ENCODE measurements around the gene TBC1D8. TPM values are rescaled to one million over a fixed set of nuclear protein-coding genes. Genes with fewer than 3 reads are reported as not detected.

Gene TBC1D8
- total and polyA plus RNA-seq, 2 experiments from 2014 or later, result 18.0 to 36.9 TPM

- TF ChIP-seq, protein P1, sequence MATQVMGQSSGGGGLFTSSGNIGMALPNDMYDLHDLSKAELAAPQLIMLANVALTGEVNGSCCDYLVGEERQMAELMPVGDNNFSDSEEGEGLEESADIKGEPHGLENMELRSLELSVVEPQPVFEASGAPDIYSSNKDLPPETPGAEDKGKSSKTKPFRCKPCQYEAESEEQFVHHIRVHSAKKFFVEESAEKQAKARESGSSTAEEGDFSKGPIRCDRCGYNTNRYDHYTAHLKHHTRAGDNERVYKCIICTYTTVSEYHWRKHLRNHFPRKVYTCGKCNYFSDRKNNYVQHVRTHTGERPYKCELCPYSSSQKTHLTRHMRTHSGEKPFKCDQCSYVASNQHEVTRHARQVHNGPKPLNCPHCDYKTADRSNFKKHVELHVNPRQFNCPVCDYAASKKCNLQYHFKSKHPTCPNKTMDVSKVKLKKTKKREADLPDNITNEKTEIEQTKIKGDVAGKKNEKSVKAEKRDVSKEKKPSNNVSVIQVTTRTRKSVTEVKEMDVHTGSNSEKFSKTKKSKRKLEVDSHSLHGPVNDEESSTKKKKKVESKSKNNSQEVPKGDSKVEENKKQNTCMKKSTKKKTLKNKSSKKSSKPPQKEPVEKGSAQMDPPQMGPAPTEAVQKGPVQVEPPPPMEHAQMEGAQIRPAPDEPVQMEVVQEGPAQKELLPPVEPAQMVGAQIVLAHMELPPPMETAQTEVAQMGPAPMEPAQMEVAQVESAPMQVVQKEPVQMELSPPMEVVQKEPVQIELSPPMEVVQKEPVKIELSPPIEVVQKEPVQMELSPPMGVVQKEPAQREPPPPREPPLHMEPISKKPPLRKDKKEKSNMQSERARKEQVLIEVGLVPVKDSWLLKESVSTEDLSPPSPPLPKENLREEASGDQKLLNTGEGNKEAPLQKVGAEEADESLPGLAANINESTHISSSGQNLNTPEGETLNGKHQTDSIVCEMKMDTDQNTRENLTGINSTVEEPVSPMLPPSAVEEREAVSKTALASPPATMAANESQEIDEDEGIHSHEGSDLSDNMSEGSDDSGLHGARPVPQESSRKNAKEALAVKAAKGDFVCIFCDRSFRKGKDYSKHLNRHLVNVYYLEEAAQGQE (IDR thresholded peaks at IDR 0.05; ENCODE audit: unreplicated experiment), result no peak
- TF ChIP-seq NANOG (IDR thresholded peaks at IDR 0.05; ENCODE audit: borderline replicate concordance), result no peak
- no peak for TF ChIP-seq EZH2phosphoT487 (IDR thresholded peaks at IDR 0.05; ENCODE audit: unreplicated experiment)
- TF ChIP-seq ZNF331 (CRISPR knock-in tag; IDR thresholded peaks at IDR 0.05; ENCODE audit: low read depth), result no peak
- TF ChIP-seq STAT1 (IDR thresholded peaks at IDR 0.05; ENCODE audit: unreplicated experiment), result no peak
- no peak for TF ChIP-seq CREB1 (CRISPR knock-in tag; IDR thresholded peaks at IDR 0.05; ENCODE audit: low read depth)
- no peak for TF ChIP-seq CTCF (conservative IDR thresholded peaks at IDR 0.05; ENCODE audit: low read depth in 2 of 2)
- TF ChIP-seq, protein P2, sequence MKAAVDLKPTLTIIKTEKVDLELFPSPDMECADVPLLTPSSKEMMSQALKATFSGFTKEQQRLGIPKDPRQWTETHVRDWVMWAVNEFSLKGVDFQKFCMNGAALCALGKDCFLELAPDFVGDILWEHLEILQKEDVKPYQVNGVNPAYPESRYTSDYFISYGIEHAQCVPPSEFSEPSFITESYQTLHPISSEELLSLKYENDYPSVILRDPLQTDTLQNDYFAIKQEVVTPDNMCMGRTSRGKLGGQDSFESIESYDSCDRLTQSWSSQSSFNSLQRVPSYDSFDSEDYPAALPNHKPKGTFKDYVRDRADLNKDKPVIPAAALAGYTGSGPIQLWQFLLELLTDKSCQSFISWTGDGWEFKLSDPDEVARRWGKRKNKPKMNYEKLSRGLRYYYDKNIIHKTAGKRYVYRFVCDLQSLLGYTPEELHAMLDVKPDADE (IDR thresholded peaks at IDR 0.05), result no peak
- no peak for TF ChIP-seq EZH2 (IDR thresholded peaks at IDR 0.05; ENCODE audit: low read depth, unreplicated experiment)
- TF ChIP-seq POLR2AphosphoS5 (IDR thresholded peaks at IDR 0.05; ENCODE audit: low read depth), result no peak
- no peak for TF ChIP-seq JUNB (IDR thresholded peaks at IDR 0.05; ENCODE audit: unreplicated experiment)
Measured at GRCh38 chr2:101123795-101124471, 27.2 kb downstream of the TBC1D8 start (continued).

DNA sequence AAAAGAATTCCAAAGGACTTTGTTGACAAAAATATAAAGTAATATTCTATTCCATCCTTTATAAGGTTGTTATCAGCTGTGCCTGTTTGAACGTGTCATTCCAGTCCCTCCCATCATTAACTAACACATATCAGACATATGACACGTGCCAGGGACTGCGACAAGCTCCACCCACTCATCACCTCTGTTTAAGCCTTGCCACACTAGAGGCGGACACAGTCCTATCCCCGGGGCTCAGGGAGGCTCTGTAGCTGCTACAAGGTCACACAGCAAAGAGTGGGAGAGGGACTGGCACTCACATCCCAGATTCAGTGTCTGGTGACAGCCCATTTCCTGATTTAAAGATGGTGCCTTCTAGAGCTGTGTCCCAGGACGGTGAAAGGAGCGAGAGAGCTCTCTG is 30.0 kb downstream of the TBC1D8 start:
- Histone ChIP-seq H3K27me3 (ENCODE audit: insufficient read depth) (no peaks in the 10 kb centered on the region), H3K4me1 (ENCODE audit: insufficient read depth) (peaks cover 25% of the 10 kb centered on the region), H3K36me3 (ENCODE audit: insufficient read depth) (no peaks in the 10 kb centered on the region), H4K20me1 (replicated peaks; ENCODE audit: insufficient read depth) (peaks cover 19% of the 10 kb centered on the region; the same call in 1 of the 2 replicates), H3K9me2 (ENCODE audit: insufficient read depth) (no peaks in the 10 kb centered on the region), H3K4me2 (no peak overlapping the region), H3K27ac (ENCODE audit: low read depth) (no peak overlapping the region), H3F3A (replicated peaks; ENCODE audit: low read depth) (no peaks in the 10 kb centered on the region), H3K79me2 (replicated peaks; ENCODE audit: insufficient read depth) (peaks cover 97% of the 10 kb centered on the region), H3K4me3 (no peak overlapping the region), H2AFZ (no peak overlapping the region)
- Mint-ChIP-seq H3K4me1 (peaks cover 45% of the 10 kb centered on the region), H3K27me3 (ENCODE audit: insufficient read depth, low read depth, poor library complexity) (peaks cover 10% of the 10 kb centered on the region), H3K36me3 (ENCODE audit: low read depth) (peaks cover 18% of the 10 kb centered on the region), H3K27ac (no peak overlapping the region), H3K9me3 (no peaks in the 10 kb centered on the region), H3K4me3 (no peak overlapping the region)
- DNase-seq (ENCODE audit: low spot score) (no peak), ATAC-seq (no peak)
- TF ChIP-seq EZH2 (IDR thresholded peaks at IDR 0.05; ENCODE audit: low read depth, unreplicated experiment), result no peak
- TF ChIP-seq EZH2phosphoT487 (IDR thresholded peaks at IDR 0.05; ENCODE audit: unreplicated experiment), result no peak
- no peak for TF ChIP-seq CREB1 (CRISPR knock-in tag; IDR thresholded peaks at IDR 0.05; ENCODE audit: low read depth)
- no peak for TF ChIP-seq POLR2AphosphoS5 (IDR thresholded peaks at IDR 0.05; ENCODE audit: low read depth)

Data from GM23338 (cell line).